Cardiac fibroblast (primary cell): ENCODE data around the gene SMIM20.
A peak's percentile ranks its signal among the peaks of the same experiment; 100 is the strongest.

Source experiments
- DNase-seq, 2 donors: peaks; one replicate each; pipeline versions ENCODE4 v3.0.0 to v3.0.0-alpha.2; 2010; ENCODE audit warnings: low read depth in 2 of 2
- H3K4me3 ChIP-seq, 2 donors: replicated peaks in 1 of 2; 1 replicate in 1 of 2; 2 replicates in 1 of 2; pipeline ENCODE4 v1.5.1; 2011; ENCODE audit warnings: low read depth in 2 of 2, low read length in 2 of 2, mild to moderate bottlenecking in 2 of 2, moderate library complexity in 1 of 2
- TF ChIP-seq, protein P1 (sequence below): IDR thresholded peaks from one replicate; pipeline ENCODE4 v1.5.1; 2011; ENCODE audit warnings: low read depth, mild to moderate bottlenecking, low read length, inconsistent platforms

The SMIM20 gene

DNA sequence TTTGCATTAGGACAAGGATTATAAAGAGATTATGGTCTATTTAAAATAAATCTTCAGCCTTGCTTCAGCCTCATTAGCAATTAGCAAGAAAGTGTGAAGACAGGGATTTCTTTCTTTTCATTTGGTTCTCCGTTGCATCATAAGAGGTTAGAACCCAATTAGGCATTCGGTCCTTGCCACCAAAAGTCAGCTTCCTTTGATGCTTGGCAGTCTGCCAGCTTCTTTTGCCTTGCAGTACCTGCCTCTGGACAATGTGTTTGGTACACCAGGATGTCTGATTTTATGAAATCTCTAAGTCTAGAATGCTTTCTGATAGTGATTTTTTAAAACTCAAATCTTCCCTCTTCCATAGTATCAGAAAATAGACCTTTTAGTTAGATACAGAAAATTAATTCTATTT is 12.4 kb downstream of the SMIM20 start:
- DNase-seq = no peak
- TF ChIP-seq, protein P1, sequence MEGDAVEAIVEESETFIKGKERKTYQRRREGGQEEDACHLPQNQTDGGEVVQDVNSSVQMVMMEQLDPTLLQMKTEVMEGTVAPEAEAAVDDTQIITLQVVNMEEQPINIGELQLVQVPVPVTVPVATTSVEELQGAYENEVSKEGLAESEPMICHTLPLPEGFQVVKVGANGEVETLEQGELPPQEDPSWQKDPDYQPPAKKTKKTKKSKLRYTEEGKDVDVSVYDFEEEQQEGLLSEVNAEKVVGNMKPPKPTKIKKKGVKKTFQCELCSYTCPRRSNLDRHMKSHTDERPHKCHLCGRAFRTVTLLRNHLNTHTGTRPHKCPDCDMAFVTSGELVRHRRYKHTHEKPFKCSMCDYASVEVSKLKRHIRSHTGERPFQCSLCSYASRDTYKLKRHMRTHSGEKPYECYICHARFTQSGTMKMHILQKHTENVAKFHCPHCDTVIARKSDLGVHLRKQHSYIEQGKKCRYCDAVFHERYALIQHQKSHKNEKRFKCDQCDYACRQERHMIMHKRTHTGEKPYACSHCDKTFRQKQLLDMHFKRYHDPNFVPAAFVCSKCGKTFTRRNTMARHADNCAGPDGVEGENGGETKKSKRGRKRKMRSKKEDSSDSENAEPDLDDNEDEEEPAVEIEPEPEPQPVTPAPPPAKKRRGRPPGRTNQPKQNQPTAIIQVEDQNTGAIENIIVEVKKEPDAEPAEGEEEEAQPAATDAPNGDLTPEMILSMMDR = no peak
- no peak overlapping the region for H3K4me3 ChIP-seq

DNA sequence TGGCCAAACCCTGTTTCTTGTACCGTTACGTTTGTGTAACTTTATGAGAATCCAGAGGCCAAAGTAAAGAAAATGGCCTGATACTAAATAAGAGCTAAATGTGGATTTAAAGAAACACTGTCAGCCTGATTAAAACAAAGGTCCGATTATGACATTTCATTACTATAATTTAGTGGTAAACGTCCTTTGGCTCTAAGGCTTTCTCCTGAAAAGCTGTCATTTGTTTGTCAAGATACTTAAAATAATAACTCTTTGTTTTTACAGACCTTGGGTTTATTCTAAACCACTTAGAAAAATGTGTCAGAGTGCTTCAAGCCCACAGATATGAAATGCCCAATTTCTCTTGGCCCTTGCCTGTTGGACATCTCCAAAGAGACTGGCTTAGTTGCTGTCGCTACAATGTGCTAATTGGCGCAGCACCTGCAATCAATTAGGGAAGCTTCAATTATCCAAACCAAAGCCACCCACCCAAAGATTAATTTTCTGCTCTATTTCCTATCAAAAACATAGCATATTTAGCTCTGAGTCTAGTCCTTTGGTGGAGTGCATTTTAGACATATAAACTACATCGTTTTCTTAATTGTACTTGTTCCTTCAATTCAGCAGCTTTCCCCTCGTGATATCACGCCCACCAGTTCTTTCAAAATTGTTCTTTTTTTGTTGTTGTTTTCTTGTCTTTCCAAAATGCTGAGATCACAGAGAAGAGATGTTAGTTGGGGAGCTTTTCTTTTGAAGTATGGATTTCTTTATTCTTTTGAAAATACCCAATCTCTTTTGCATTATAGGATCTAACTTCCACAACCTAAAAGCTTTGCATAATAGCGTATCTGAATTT is 13.6 kb downstream of the SMIM20 start:
- no peak overlapping the region for H3K4me3 ChIP-seq
- TF ChIP-seq, protein P1 = no peak
- DNase-seq = no peak

DNA sequence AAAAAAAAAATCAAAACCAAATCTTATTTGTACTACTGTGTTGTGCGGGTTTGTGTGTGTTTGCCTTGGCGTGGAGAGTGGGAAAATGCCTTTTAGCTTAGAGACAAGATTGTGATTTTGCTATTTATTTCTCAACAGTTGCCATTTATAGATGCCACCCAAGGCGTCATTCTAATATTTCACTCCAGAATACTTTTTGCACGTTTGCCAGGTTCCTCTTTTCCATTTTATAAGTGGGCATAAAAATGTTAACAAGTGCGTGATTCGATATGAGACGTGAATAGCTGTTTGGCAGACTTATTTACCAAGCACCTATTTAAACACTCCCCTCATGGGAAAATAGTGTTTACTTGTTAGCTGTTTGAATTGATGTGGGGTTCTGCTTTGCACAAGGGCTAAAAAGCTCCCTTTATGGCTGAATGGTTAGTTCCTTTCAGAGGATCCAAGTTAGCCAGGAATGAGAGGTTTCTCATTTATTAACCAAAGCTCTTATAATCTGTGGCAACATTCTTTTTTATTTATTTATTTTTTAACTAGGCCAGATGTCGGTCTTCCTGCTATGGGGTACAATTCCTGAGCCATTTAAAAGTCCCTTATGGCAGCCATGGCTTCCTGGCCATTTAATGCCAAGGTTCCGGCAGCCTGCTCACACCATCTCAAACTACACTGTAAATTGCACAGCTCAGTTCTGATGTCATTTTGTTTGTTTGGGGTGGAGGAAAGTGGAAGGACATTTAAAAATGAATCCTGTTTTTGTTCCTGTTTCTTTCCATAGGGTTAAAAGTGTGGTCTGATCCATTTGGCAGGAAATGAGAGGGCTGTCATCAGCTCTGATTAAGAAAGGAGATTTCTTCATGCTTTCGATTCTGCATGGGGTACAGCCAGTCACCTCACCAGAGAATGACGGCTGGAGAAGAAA is 14.6 kb downstream of the SMIM20 start:
- TF ChIP-seq, protein P1 = no peak
- no peak overlapping the region for H3K4me3 ChIP-seq
- DNase-seq = peak; percentile 49 to 59

DNA sequence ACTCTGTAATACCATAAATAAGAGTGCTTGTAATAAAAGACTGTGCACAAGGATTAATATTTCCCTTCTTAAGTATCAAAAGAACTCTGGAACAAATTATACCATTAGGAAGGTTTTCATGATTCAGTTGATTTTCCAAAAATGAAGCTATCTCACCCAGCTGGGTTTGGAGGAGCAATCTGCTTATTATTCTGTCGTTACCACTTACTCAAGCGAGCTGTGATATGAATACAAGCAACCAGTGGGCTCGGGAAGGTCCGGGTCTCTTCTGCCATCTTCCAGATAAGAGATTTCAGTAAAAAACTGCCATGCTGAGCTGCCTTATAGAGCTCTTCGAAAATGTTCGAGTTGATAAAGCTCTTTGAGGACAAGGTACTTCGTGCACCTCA is 15.3 kb downstream of the SMIM20 start:
- TF ChIP-seq, protein P1 = no peak
- no peak for DNase-seq
- H3K4me3 ChIP-seq = no peak overlapping the region

DNA sequence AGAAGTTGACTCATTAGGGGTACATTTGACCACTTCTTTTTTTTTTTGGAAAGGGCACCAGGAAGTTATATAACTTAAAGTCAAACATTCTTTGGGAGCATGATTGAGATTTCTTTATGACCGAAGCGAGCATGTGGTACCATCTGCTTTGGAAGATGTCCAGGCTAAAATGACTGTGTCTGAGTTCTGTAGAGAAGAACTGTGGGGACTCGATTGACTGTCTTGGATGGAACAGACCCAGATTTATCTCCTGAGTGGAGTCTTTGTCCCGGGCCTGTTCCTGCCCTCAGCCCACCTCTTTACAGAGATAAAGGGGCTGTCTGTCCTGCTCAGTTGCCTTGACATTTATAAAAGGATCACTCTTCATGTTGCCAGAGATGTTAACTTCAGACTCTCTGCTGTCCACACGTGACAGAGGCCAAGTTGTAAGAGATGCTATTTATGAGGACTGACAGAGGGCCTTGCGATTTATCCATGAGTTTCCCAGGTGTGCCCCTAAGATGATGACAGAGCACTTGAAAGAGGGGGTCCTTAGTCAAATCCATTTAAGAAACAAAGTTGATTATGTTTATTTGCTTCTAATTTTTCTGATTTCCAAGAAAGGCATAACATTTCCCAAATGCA is 16.8 kb downstream of the SMIM20 start:
- DNase-seq = no peak
- H3K4me3 ChIP-seq = no peak overlapping the region
- TF ChIP-seq, protein P1 = no peak

DNA sequence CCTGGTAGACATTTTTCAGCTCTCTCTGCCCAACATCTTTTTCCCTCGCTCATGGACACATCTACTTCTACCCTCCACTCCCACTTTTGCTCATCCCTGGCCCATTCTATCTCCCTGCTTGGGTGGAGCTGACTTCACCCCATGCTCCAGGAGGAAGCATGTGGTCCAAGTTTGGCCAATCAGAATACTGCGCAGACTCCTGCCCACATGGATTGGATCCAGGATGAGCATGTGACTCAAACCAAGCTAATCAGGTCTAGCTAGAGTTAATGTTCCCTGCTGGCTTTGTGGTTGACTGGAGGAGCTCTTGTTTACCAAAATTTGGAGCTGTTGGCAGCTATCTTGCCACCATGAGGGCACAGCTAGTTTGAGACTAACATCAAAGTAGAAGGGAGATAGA is 22.7 kb downstream of the SMIM20 start:
- no peak overlapping the region for H3K4me3 ChIP-seq
- TF ChIP-seq, protein P1 = no peak
- DNase-seq = no peak
